Hematopoietic multipotent progenitor cell treated with erythropoietin and hydrocortisone succinate and interleukin-3 and kit ligand, for 17 days (in vitro differentiated cells): Measurements from ENCODE around the gene TBC1D17.
A peak's percentile ranks its signal among the peaks of the same experiment; 100 is the strongest.

Experiments
- DNase-seq: peaks from one replicate; pipeline ENCODE4 v3.0.0-alpha.2; 2015; ENCODE audit warnings: low spot score

The TBC1D17 gene

DNA sequence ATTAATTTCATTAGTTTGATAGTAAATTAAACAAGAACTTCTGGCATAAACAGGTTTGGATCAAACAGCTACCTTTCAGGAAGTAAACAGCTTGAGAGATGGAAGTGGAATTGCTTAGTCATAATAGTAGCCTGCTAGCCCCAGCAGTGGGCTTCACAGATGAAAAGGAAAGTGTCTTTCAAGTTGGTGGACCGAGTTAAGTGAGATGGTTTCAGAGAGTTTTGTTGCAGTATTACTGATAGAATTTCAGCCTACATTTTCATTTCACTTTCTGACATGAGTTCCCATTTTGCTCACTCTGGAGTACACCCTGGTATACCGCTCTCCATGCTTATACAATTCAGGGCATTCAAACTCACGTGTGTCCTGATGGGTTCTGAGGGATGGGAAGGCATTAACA, 28.6 kb upstream of the TBC1D17 start:
- DNase-seq, result peak; percentile 23

DNA sequence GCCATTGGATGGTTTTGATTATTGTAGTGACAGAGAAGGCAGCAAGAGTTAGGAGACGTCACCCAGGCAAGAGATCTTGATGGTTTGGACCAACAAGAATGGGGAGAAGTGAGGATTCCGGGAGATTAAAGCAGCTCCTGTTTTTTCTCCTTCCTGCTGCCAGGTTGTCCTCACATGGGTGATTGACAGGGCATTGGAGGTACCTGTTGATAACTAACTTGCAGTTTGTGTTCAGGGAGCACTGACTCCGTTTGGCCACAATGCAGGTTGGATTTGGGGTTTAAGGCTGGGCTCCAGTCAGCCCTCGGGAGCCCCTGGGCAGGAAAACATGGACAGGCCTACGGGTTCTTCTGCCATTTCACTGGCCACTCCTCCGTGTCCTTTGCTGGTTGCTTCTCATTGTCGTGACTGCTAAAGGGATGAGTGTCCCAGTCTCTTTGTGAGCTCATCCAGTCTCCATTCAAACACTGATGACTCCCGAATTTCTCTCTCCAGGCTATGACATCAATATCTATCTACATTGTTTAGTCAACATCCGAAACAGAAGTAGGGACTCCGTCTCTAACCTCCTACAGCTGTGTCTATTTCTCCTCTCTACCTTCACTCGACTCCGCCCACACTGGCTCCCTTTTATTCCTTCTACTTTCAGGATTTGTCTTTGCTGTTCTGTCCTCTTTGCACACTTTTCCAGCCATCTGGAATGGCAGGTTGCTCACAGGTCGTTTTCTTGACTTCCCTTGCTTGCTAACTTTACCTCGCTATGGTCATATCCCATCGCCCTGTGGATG, 27.9 kb upstream of the TBC1D17 start:
- peak; percentile 24 for DNase-seq

DNA sequence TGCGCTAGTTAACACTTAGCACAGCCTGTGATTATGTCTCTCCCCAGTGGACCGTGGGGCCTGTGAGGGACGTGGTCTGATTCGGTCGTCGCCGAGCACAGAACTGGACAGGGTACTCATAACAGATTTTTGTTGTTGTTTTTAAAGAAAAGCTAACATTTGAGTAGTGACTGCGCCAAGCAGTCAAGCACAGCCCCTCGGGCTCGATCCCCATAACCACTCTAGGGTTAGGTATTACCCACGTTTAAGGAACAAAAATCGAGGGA, 27.3 kb upstream of the TBC1D17 start:
- DNase-seq, result no peak

DNA sequence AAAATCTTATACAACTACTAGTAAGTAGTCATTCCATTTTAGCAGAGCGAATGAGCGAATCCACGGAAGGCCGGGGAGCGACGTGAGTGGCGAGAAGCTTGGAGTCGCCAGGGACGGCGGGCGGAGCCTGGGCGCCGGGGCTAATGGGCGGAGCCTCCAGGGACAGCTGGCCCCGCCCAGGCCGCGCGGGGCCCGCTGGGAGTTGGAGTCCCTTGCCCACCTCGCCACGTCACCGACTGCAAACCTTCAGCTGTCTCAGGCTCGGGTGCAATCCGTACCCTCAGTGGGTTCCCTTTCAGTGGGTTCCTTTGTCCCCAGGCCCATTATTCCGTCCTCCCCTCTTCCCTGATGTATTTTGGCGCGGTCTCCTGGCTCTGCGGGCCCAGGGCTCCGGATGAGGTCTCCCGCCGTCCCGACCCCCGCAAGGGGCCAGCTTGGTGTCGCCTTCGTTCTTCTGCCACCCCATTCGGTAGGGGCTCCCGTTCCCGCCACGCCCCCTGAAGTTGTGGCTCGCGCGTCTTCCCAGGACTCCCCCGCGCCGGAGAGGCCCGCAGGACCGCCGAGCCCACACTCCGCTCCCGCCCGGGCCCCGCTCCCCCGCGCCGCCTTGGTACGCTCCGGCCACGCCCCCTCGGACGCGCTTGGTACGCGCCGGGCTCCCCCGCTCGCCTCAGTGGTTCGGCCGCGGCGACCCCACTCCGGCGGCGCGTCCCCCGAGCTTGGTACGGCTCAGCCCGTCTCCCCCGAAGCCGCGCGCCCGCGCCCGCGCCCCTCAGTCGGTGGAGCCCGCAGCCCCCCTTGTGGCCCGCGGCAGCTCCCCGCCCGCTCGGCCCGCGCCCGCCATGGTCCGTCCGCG, 26.8 kb upstream of the TBC1D17 start, which contains the start of gene PTOV1:
TSS of gene PTOV1 (plus strand) at position 673 of the 856 bp plus-strand sequence.
- DNase-seq, result peak; percentile 96

DNA sequence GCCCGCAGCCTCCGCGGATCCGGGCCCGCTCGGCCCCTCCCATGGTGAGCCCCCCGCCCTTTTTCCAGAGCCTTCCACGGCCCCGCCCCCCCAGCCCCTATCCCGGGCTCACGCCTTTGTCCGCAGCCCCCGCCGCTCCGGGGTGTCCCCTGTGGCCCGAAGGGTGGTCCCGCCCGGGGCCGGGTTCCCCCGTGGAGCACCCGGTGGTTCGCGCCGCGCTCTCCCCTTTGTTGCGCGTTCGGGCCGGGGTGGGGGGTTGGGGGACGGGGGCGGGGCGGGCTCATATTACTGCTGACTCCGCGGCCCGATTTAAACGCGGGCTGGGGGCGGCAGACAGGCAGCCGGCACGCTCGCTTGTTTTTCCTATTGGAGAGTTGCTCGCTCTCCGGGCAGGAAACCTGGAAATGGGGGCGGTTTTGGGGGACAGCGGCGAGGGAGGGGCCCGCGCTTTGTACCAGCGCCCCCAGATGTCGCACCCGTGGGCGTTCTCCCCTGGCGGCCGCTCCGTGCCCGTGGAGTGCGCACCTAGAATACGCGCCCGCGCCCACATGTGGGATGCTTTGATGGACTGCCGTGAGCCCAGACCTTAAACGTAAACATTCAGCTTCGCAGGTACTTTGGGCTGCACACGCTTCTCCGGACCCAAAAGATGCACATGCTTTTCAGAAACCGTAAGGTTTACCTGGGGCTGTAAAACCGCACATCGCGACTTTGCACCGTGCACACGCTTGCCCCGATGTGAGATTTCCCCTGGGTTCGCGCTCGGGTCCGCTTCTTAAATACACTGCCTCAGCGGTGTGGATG, 25.8 kb upstream of the TBC1D17 start:
- DNase-seq, result peak; percentile 38

DNA sequence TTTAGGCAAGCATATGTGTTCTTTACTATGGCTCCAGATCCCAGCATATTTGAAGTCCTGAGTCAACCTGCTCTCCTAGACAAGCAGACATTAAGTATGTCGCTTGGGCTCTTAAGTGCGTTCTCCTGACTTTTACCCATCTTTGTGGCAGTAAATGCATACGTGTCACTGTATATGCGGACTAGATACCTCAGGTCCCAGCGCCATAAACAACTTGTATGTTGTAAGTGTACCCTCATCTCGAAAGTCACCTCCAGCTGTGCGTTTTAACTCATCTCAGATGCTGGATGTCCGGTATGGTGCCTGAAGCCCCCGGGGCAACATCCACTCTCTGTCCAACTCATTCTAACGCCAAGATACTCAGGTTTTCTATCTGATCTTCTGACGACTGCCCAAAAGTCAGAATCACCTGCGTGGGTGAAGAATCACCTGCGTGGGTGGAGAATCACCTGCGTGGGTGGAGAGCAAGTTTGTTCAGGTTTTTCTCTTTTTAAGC, 24.8 kb upstream of the TBC1D17 start:
- DNase-seq, result no peak

DNA sequence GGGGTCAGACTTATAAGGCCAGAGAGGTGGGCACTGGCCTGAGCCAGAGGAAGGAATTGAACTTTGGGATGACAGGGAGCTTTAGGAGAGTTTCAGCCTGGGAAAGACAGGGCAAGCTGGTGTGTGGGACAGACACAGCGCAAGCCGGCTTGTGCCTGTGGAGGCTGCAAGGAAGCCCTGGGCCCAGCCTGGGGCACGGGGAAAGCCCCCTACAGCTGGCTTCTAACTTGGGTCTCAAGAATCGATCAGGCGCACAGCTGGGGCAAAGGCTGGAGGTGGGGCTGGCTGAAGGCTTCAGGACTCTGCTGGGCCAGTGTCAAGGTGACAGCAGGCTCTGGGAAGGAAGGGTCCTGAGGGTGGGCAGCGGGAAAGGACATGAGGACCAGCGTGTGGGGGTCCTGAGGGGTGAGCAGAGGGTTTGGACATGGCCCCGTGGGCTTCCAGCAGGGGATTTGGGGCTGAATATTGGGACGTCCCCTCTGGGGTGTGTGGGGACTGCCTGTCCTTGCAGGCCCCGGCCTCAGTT, 23.6 kb upstream of the TBC1D17 start:
- DNase-seq, result no peak

DNA sequence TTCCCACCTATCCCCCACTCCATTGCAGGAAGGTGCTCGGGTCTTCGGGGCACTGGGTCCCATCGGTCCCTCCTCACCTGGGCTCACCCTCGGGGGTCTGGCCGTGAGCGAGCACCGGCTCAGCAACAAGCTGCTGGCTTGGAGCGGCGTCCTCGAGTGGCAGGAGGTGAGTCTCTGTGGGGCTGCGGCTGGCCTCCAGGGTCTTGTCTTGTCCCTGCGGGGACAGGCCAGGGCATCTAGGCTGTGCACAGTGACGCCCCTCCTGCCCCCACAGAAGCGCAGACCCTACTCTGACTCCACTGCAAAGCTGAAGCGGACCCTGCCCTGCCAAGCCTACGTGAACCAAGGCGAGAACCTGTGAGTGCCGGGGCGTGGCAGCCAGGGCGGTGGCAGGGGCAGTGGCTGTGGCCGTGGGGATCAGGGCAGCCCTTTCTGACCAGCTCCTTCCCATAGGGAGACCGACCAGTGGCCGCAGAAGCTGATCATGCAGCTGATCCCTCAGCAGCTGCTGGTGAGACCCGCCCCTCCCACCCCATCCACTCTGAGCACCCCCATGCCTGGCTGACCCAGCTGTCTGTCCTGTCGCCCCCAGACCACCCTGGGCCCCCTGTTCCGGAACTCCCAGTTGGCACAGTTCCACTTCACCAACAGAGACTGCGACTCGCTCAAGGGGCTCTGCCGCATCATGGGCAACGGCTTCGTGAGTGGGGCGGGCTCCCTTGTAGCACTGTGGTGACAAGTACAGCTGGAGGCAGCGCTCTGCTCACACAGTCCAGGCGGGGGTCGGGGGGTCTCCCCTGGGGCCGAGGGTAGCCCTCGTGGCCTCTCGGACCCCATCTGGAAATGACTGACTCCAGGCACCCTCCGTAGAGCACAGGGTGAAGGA, 22.9 kb upstream of the TBC1D17 start:
- DNase-seq, result no peak

DNA sequence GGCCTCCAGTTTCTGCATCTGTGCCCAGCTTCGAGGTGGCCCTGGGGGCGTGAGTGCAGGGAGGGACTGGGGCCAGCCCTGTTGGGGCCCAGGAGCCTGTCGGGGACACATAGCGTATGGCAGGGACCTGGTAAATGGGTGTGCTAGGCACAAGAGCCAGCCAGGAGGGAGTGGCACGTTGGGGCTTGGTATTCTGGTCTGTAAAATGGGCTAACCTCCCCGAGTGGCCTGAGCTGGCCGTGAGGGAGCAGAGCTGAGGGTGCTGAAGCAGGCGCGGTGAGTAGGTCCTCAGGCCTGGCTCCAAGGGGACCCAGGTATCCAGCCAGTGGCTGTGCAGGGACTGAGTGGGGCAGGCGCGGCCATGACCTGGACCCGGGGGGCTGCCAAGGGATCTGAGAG, 22.2 kb upstream of the TBC1D17 start:
- no peak for DNase-seq

DNA sequence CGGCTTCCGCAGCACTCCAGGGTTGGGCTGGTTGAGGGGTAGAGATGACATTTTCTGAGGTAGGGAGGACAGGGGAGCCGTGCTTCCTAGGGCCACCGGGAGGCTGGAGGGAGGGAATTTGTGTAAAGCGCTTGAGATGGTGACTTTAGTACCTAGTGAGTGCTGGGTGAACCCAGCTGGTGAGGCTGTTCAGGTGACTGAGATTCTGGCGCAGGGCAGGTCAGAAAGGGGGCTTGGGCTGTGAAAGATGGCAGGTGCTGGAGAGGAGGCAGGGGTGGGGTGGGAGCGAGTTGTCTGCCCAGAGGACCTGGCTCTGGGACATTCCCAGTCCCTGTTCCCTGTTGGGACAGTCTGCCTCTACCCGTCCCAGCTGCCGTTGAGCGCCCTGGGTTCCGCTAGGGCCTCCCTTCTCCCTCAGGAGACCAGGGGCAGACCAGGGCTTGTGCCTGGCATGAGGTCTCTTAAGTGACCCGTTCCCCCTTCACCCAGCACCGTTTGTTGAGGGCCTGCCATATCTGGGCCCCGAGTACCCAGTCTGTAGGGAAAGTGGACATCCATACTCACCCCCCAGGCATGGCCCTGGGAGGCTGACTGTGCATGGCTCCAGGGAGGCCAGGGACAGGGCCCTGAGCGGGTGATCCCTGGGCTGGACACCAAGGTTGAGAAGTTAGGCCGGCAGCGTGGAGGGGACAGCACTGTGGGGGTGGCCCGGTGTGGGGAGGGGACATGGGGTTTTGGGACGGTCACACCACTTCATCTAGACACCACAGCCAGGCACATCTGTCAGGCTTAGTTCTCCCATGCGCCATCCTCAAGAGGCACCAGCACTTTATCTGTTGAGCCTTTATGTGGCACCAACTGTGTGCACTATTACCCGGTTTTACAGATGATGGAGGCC, 21.6 kb upstream of the TBC1D17 start:
- DNase-seq, result no peak

DNA sequence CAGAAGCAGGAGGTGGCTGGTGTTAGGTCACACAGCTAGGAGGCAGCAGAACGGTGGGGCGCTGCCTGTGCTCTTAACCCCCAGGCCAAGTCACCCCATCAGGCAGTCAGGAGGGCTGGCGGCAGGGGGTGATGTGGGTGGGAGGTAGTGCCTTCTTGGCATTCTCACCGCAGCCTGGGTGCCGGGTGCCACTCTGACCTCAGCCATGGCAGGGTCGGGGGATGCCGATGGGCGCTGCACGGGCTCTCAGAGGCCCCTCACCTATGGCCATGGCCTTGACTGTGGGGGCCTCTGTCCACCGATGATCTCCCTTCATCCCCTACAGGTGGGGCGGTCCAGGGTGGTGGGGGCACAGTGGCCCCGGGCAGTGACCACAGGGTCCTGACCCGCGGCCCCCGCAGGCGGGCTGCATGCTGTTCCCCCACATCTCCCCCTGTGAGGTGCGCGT, 20.9 kb upstream of the TBC1D17 start:
- DNase-seq, result no peak

DNA sequence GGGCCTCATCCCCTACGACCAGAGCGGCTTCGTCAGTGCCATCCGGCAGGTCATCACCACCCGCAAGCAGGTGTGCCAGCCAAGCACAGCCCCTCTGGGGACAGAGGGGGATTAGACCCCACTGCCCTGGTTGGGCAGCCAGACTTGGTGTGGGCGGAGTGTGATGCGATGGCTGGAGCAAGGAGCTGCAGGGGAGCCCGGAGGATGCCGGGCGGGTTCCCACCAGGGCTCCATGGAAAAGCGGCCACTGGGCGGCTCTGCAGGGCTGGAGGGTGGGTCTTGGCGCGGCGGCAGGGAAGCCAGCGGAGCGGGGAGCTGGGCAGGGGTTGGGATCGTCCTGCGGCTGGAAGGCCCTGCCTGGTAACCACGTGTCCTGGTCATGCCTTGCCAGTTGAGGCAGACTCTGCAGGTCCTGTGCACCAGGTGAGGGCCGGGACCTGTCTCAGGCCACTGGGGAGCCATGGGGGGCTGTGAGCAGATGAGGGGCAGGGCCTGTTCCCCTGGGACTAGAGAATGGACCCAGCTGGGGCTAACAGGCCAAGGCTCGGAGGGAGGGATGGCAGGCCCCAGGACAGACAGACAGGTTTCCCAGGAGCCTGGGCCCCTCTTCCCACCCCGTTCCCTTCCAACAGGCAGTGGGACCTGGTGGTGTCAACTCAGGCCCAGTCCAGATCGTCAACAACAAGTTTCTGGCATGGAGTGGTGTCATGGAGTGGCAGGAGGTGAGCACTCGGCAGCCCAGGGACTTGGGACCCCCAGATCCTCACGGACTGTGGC, 20.3 kb upstream of the TBC1D17 start:
- no peak for DNase-seq

DNA sequence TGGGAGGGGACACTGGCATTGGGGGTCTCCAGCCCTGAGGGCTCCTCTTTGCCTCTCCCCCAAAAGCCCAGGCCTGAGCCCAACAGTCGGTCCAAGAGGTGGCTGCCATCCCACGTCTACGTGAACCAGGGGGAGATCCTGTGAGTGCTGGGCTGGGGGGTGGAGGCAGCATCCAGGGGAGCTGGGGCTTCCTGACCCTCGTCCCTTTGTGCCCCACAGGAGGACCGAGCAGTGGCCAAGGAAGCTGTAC, 19.7 kb upstream of the TBC1D17 start:
- DNase-seq, result no peak

DNA sequence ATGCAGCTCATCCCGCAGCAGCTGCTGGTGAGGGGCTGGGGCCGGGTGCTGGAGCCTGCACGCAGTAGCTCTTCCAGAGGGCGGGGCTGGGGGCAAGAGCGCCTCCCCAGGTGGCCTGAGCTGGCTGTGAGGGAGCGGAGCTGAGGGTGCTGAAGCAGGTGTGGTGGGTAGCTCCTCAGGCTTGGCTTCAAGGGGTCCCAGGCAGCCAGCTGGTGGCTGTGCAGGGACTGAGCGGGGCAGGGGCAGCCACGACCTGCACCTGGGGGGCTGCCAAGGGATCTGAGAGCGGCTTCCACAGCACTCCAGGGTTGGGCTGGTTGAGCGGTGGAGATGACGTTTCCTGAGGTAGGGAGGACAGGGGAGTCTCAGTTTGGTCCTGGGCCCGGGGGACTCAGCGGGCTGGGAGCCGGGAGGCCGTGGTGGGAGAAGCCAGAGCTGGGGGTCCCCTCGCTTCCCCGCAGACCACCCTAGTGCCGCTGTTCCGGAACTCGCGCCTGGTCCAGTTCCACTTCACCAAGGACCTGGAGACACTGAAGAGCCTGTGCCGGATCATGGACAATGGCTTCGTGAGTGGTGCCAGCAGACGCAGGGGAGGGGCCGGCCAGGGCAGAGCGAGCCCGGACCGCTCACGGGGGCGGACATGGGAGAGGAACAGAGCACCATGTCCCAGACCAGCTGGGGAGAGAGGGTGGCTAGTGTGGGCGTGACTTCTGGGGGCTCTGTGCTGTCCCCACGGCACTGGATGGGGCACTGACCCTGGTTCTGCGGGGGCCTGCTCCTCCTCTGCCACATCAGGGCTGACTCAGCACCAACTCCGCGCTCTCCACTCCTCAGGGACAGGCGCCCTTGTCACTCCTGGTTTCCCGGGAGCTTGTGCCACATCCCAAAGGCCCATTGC, 19.2 kb upstream of the TBC1D17 start:
- no peak for DNase-seq

DNA sequence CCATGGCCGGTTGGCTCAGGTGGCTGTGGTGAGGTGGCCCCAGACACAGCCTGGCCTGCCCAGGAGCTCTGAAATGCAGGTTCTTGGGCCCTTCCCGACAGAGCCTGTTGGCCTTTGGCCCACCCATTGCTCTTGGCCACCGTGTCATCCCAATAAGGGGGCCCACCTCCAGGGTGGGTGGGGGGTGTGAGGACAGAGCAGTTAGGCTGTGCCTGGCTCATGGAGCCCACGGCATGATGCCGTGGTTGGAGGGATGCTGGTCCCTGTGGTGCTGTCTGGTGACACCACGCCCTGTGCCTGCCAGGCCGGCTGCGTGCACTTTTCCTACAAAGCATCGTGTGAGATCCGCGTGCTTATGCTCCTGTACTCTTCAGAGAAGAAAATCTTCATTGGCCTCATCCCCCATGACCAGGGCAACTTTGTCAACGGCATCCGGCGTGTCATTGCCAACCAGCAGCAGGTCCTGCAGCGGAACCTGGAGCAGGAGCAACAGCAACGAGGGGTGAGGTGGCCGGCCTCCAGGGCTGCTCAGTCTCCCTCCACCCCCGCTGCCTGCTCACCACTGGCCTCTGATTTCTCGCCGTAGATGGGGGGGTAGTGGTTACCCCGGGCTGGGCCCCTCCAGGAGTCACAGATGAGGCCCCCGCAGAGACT, 17.7 kb upstream of the TBC1D17 start:
- DNase-seq, result no peak

DNA sequence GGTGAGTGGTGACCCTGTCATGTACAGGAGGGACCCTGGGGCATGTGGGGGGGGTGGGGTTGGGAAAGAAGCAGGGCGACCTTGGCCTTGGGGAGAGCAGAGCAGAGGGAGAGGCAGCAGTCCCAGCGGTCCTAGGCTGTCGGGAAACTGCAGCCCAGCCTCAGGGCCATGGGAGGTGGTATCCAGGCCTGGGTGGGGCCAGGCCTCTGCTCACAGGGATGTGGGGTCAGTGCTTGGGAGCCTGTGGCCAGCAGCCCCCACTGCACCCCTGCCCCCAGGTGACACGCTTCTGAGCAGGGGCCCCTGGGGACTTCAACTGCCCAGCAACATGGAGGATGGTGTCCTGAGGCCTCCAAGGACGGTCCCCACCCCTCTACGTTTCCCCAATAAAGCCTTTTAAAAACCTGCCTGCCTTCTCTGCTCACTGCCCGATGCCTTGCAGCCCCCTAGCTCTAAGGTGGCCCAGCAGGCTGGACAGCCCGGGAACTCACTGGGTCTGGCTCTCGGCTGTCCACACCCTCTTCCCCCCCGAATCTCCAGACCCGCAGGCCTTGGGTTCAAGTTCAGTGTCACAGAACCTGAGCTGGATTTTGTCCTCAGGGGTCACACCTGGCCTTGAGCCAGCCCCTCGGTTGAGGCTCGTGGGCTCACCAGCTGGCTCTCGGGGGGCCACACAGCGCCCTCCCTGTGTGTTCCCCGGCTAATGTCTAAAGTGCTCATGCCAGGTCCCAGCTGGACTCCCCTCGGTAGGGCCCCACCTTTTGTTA, 17.0 kb upstream of the TBC1D17 start:
- no peak for DNase-seq

DNA sequence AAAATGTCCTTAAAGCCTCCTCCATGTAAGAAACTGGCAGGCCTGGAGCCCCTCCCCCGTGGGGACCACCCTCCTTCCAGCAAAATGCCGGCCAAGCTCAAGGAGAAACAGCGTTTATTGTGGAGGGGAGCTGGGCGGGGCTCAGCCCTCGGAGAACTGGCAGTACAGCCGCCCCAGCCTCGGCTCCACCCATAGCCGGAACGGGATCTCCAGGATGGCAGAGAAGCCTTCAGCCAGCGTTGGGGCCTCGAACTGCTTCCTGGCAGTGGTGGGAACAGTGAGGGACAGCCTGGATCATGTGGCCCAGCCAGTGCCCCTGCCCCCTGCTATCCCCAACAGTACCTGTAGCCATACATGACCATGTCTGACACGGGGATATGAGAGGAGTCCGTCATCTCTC, 16.4 kb upstream of the TBC1D17 start:
- no peak for DNase-seq
